OCI-LY3 (cell line): Measurements from ENCODE around the gene GRAP.

Source experiments
- H2AFZ ChIP-seq: fragments of 200-600, 300-600 bp; shearing (Covaris generic); 2 replicates; pipeline ENCODE4 v1.6.0; 2014; ENCODE audit warnings: antibody characterized with exemption, low read depth, low read length
- H3K27ac ChIP-seq: fragments of 200-600, 300-600 bp; sonication (generic); 2 replicates; pipeline ENCODE4 v1.5.1; 2014; ENCODE audit warnings: mild to moderate bottlenecking, low read length, moderate library complexity, mixed read lengths
- H3K27me3 ChIP-seq: fragments of 200-600, 300-600 bp; sonication (generic); 2 replicates; pipeline ENCODE4 v1.6.1; 2014; ENCODE audit warnings: low read depth, low read length, mixed read lengths
- H3K36me3 ChIP-seq: fragments of 200-600, 300-600 bp; sonication (generic); replicated peaks from 2 replicates; pipeline ENCODE3; 2014; ENCODE audit warnings: low read depth, low read length, mixed read lengths
- H3K4me1 ChIP-seq: fragments of 300-600, 200-600 bp; sonication (generic); 2 replicates; pipeline ENCODE4 v1.6.1; 2014; ENCODE audit warnings: low read length, mixed read lengths
- H3K4me2 ChIP-seq: fragments of 200-600, 300-600 bp; sonication (generic); 2 replicates; pipeline ENCODE4 v1.6.1; 2014; ENCODE audit warnings: low read length, mixed read lengths
- H3K4me3 ChIP-seq: fragments of 300-600, 200-600 bp; sonication (generic); 2 replicates; pipeline ENCODE4 v1.5.1; 2014; ENCODE audit warnings: antibody characterized with exemption, mild to moderate bottlenecking, low read length, moderate library complexity
- H3K79me2 ChIP-seq: fragments of 300-600, 200-600 bp; shearing (Covaris generic); 2 replicates; pipeline ENCODE4 v1.6.1; 2014; ENCODE audit warnings: mild to moderate bottlenecking, low read length, mixed read lengths
- H3K9ac ChIP-seq: fragments of 300-600, 200-600 bp; shearing (Covaris generic); 2 replicates; pipeline ENCODE4 v1.6.0; 2014; ENCODE audit warnings: mild to moderate bottlenecking, low read length, moderate library complexity
- H3K9me3 ChIP-seq: fragments of 200-600, 300-600 bp; shearing (Covaris generic); 2 replicates; pipeline ENCODE4 v1.6.1; 2014; ENCODE audit warnings: low read length, mixed read lengths; ENCODE audit not compliant: insufficient read depth
- H4K20me1 ChIP-seq: fragments of 200-600, 300-600 bp; sonication (generic); 2 replicates; pipeline ENCODE4 v1.6.1; 2016; ENCODE audit warnings: low read length, mixed read lengths; ENCODE audit not compliant: insufficient read depth
- EZH2phosphoT487 ChIP-seq: fragments of 200-600 bp; shearing (Covaris generic); IDR thresholded peaks from 2 replicates; pipeline ENCODE4 v1.6.1; 2018; ENCODE audit warnings: antibody characterized with exemption, mixed run types, low read depth
- TF ChIP-seq, protein P1 (sequence below): fragments of 200-600, 300-600 bp; sonication (generic); IDR thresholded peaks from 2 replicates; pipeline ENCODE4 v1.5.1; 2014; ENCODE audit warnings: antibody characterized with exemption, low read length, low read depth

The GRAP gene

DNA sequence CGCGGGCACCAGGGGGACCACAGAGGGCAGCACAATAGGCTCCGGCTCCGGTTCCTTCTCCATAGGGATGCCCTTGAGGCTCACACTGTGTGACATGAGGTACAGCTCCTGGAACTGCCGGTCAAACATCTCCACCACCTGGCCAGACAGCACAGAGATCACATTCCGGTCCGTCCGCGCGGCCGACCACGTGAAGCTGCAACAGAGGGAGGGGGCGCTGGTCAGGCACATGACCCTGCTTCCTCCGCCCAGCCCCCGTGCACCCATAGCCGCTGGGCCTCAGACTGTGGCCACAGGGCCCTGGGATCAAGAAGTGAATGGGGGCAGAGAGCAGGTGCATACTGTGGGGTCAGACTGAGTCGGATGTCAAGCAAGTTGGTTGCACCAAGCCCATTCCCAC, 68.1 kb downstream of the GRAP start:
- no peaks in the 10 kb centered on the region for H3K36me3 ChIP-seq
- no peaks in the 10 kb centered on the region for H3K27me3 ChIP-seq
- H4K20me1 ChIP-seq = no peaks in the 10 kb centered on the region
- no peak overlapping the region for H3K27ac ChIP-seq
- H3K4me3 ChIP-seq = no peak overlapping the region
- H3K9me3 ChIP-seq = no peaks in the 10 kb centered on the region
- no peak overlapping the region for H3K9ac ChIP-seq
- H3K79me2 ChIP-seq = no peaks in the 10 kb centered on the region
- TF ChIP-seq, protein P1, sequence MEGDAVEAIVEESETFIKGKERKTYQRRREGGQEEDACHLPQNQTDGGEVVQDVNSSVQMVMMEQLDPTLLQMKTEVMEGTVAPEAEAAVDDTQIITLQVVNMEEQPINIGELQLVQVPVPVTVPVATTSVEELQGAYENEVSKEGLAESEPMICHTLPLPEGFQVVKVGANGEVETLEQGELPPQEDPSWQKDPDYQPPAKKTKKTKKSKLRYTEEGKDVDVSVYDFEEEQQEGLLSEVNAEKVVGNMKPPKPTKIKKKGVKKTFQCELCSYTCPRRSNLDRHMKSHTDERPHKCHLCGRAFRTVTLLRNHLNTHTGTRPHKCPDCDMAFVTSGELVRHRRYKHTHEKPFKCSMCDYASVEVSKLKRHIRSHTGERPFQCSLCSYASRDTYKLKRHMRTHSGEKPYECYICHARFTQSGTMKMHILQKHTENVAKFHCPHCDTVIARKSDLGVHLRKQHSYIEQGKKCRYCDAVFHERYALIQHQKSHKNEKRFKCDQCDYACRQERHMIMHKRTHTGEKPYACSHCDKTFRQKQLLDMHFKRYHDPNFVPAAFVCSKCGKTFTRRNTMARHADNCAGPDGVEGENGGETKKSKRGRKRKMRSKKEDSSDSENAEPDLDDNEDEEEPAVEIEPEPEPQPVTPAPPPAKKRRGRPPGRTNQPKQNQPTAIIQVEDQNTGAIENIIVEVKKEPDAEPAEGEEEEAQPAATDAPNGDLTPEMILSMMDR = no peak
- no peak for TF ChIP-seq EZH2phosphoT487
- H2AFZ ChIP-seq = no peak overlapping the region
- H3K4me1 ChIP-seq = no peaks in the 10 kb centered on the region
- H3K4me2 ChIP-seq = no peak overlapping the region

DNA sequence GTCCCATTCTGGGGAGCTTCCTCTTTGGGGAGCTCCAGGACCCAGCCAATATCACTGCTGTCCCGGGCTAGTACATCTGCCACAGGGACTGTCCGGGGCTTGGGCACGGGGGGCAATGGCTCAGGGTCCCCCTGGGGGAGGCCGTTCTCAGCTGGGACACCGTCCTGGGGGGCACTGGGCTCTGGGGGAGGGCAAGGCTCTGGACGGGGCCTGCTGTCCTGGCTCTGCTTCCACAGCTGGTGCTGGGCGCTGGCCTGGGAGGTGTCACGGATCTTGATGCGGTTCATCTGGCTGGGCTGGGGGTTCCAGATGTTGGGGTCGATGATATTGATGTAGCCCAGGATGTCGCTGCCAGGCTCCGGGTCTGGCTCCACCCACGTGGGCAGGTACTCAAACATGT, 68.7 kb downstream of the GRAP start:
- no peaks in the 10 kb centered on the region for H4K20me1 ChIP-seq
- H3K27ac ChIP-seq = no peak overlapping the region
- no peaks in the 10 kb centered on the region for H3K27me3 ChIP-seq
- H3K4me2 ChIP-seq = no peak overlapping the region
- TF ChIP-seq, protein P1 = no peak
- no peak for TF ChIP-seq EZH2phosphoT487
- no peaks in the 10 kb centered on the region for H3K79me2 ChIP-seq
- H3K9me3 ChIP-seq = no peaks in the 10 kb centered on the region
- no peak overlapping the region for H3K9ac ChIP-seq
- H3K36me3 ChIP-seq = no peaks in the 10 kb centered on the region
- no peaks in the 10 kb centered on the region for H3K4me1 ChIP-seq
- no peak overlapping the region for H2AFZ ChIP-seq
- no peak overlapping the region for H3K4me3 ChIP-seq

DNA sequence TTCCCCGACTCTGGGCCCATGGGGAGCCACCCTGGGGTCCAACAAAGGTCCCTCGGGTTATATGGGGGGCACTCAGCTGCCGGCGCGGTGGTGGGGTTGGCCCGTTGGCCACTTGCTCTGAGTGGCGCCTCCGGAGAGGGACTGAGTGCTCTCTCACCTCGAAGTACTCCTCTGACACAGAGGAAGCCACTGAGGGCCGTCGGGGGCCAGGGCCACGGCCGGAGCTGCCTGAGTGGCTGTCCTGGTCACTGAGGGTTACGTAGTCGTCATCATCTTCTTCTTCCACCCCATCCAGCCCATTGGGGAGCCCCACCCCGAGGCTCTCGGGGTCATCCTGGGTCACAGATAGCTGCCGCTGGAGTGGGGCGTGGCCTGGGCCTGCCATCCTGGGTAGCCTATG, 69.1 kb downstream of the GRAP start:
- no peaks in the 10 kb centered on the region for H3K4me1 ChIP-seq
- no peak overlapping the region for H3K27ac ChIP-seq
- no peaks in the 10 kb centered on the region for H3K36me3 ChIP-seq
- no peak overlapping the region for H3K4me2 ChIP-seq
- H3K9me3 ChIP-seq = no peaks in the 10 kb centered on the region
- no peaks in the 10 kb centered on the region for H3K27me3 ChIP-seq
- H3K4me3 ChIP-seq = no peak overlapping the region
- H4K20me1 ChIP-seq = no peaks in the 10 kb centered on the region
- H3K9ac ChIP-seq = no peak overlapping the region
- H2AFZ ChIP-seq = no peak overlapping the region
- no peak for TF ChIP-seq EZH2phosphoT487
- TF ChIP-seq, protein P1 = no peak
- no peaks in the 10 kb centered on the region for H3K79me2 ChIP-seq

DNA sequence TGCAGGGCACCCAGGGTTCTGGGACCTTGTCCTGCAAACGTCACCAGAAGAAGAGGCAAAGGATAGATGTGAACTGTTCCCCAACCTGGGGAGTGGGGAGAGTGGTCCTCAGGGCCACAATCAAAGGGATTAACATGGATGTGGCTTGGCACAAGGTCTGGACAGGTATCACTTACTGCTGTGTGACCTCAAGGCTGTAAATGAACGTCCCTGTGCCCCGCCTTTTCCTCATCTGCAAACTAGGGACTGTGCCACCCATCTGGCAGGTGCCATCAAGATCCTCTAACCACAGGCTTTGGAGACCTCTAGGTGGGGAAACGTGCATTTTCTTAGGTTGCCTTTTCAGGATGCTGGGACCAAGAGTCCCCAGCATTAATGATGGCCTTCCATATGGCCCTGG, 69.7 kb downstream of the GRAP start:
- no peak overlapping the region for H3K4me2 ChIP-seq
- no peak for TF ChIP-seq EZH2phosphoT487
- TF ChIP-seq, protein P1 = no peak
- no peaks in the 10 kb centered on the region for H3K79me2 ChIP-seq
- H3K27ac ChIP-seq = no peak overlapping the region
- no peaks in the 10 kb centered on the region for H4K20me1 ChIP-seq
- H3K27me3 ChIP-seq = no peaks in the 10 kb centered on the region
- no peaks in the 10 kb centered on the region for H3K36me3 ChIP-seq
- no peak overlapping the region for H3K9ac ChIP-seq
- no peaks in the 10 kb centered on the region for H3K4me1 ChIP-seq
- H3K4me3 ChIP-seq = no peak overlapping the region
- H3K9me3 ChIP-seq = no peaks in the 10 kb centered on the region
- H2AFZ ChIP-seq = no peak overlapping the region
